GM12891 (cell line): ENCODE data around the gene SNAPIN.

Experiments used
- POLR2A ChIP-seq: IDR thresholded peaks from 2 replicates; pipeline ENCODE4 v1.6.1; 2011; ENCODE audit warnings: low read depth, low read length, control low read depth
- POLR2AphosphoS5 ChIP-seq: IDR thresholded peaks from 2 replicates; pipeline ENCODE4 v1.6.1; 2011; ENCODE audit warnings: low read depth, low read length, control low read depth
- POU2F2 ChIP-seq: IDR thresholded peaks from 2 replicates; pipeline ENCODE4 v1.6.1; 2011; ENCODE audit warnings: low read depth, mild to moderate bottlenecking, control low read depth, low read length, moderate library complexity
- TAF1 ChIP-seq: IDR thresholded peaks from 2 replicates; pipeline ENCODE4 v1.6.1; 2011; ENCODE audit warnings: low read depth, low read length, control low read depth

- no peak for TF ChIP-seq POLR2A
- TF ChIP-seq POLR2AphosphoS5, result no peak
- no peak for TF ChIP-seq TAF1
- no peak for TF ChIP-seq POU2F2
Measured at GRCh38 chr1:153693466-153693865, 35.0 kb downstream of the SNAPIN start.
